A172 (cell line): ENCODE results near the gene CYP2A7. TPM values are rescaled to one million over a fixed set of nuclear protein-coding genes. Genes with fewer than 3 reads are reported as not detected.
"Not testable (repeated sequence)": the region's sequence is repeated elsewhere in the genome, so short reads cannot be mapped to it uniquely, and the experiment has no call there.

Experiments used
- DNase-seq: peaks from one replicate; pipeline ENCODE4 v3.0.0-alpha.2; 2015; ENCODE audit warnings: low spot score
- total RNA-seq: library from RNA; depleted of rRNA; stranded (reverse); fragments of >200 nt; shearing (Covaris generic); gene quantifications from 2 replicates; pipeline ENCODE4 v1.2.3, GENCODE V29; 2014

CYP2A7 gene
- total RNA-seq, 1 experiment from 2014 or later = not detected

- not testable (repeated sequence) for DNase-seq
These were observed 15.1 kb upstream of the CYP2A7 start for GRCh38 chr19:40896843-40897789.

- no peak for DNase-seq
These were observed 14.4 kb upstream of the CYP2A7 start for GRCh38 chr19:40896418-40896796.

GRCh38 chr19:40893112-40893511 is 11.1 kb upstream of the CYP2A7 start:
- DNase-seq = no peak

GRCh38 chr19:40889366-40889765 is 7.3 kb upstream of the CYP2A7 start:
- DNase-seq = no peak

GRCh38 chr19:40888191-40888590 is 6.2 kb upstream of the CYP2A7 start:
- DNase-seq = no peak

- not testable (repeated sequence) for DNase-seq
These were observed 2.3 kb upstream of the CYP2A7 start for GRCh38 chr19:40884187-40884931.

- DNase-seq = not testable (repeated sequence)
These were observed 2.7 kb downstream of the CYP2A7 start for GRCh38 chr19:40879349-40879748.

- DNase-seq = not testable (repeated sequence)
These were observed 6.5 kb downstream of the CYP2A7 start for GRCh38 chr19:40875526-40875951.

- not testable (repeated sequence) for DNase-seq
These were observed 7.2 kb downstream of the CYP2A7 start for GRCh38 chr19:40874874-40875273.

- not testable (repeated sequence) for DNase-seq
These were observed 8.2 kb downstream of the CYP2A7 start for GRCh38 chr19:40873873-40874272.

- DNase-seq = no peak
These were observed 9.8 kb downstream of the CYP2A7 start for GRCh38 chr19:40872209-40872608.

GRCh38 chr19:40867701-40868100 is 14.3 kb downstream of the CYP2A7 start:
- DNase-seq = no peak

- DNase-seq = not testable (repeated sequence)
These were observed 17.1 kb downstream of the CYP2A7 start for GRCh38 chr19:40864739-40865496.

- DNase-seq = no peak
These were observed 19.2 kb downstream of the CYP2A7 start for GRCh38 chr19:40862785-40863184.

GRCh38 chr19:40862333-40862732 is 19.7 kb downstream of the CYP2A7 start:
- DNase-seq = no peak

- no peak for DNase-seq
These were observed 23.9 kb downstream of the CYP2A7 start for GRCh38 chr19:40858109-40858508.

GRCh38 chr19:40852467-40853152 is 29.4 kb downstream of the CYP2A7 start:
- DNase-seq = not testable (repeated sequence)

- DNase-seq = not testable (repeated sequence)
These were observed 31.8 kb downstream of the CYP2A7 start, which contains the start of gene CYP2A6 for GRCh38 chr19:40850277-40850676. Gene CYP2A6 (minus strand): TSS chr19:40850447. CDS start chr19:40850426, 21 bp downstream.

- not testable (repeated sequence) for DNase-seq
These were observed 35.3 kb downstream of the CYP2A7 start for GRCh38 chr19:40846722-40847121.

- not testable (repeated sequence) for DNase-seq
These were observed 38.4 kb downstream of the CYP2A7 start for GRCh38 chr19:40843653-40844052.
